Midbrain (tissue), 1 donor: Measurements from ENCODE around the gene WDR87.

Source experiments
- DNase-seq: peaks from one replicate; lab custom pipeline; 2025; lab: John Stamatoyannopoulos, UW

WDR87 gene

GRCh38 chr19:37905946-37906868, at the start of gene WDR87:
Gene WDR87, minus strand, starts transcription at chr19:37906594. Its CDS starts 8,355 bp downstream, at chr19:37898239.
- DNase-seq: peak; percentile 17

GRCh38 chr19:37955986-37956385, 49.6 kb upstream of the WDR87 start:
- no peak for DNase-seq

GRCh38 chr19:37954421-37954874, 48.1 kb upstream of the WDR87 start:
- no peak for DNase-seq

GRCh38 chr19:37953918-37954303, 47.5 kb upstream of the WDR87 start:
- no peak for DNase-seq

- DNase-seq: no peak
Observed at GRCh38 chr19:37953171-37953917, 47.0 kb upstream of the WDR87 start.

- DNase-seq: no peak
Observed at GRCh38 chr19:37951816-37952210, 45.4 kb upstream of the WDR87 start.

GRCh38 chr19:37950471-37951175, 44.2 kb upstream of the WDR87 start:
- DNase-seq: no peak

- DNase-seq: no peak
Observed at GRCh38 chr19:37948362-37948761, 42.0 kb upstream of the WDR87 start.

GRCh38 chr19:37947778-37948177, 41.4 kb upstream of the WDR87 start:
- no peak for DNase-seq

- no peak for DNase-seq
Observed at GRCh38 chr19:37946132-37946531, 39.7 kb upstream of the WDR87 start.

- no peak for DNase-seq
Observed at GRCh38 chr19:37943480-37943879, 37.1 kb upstream of the WDR87 start.

- no peak for DNase-seq
Observed at GRCh38 chr19:37942516-37942902, 36.1 kb upstream of the WDR87 start.

- DNase-seq: no peak
Observed at GRCh38 chr19:37941782-37942515, 35.6 kb upstream of the WDR87 start.

- DNase-seq: no peak
Observed at GRCh38 chr19:37938353-37938752, 32.0 kb upstream of the WDR87 start.

- DNase-seq: no peak
Observed at GRCh38 chr19:37936886-37937285, 30.5 kb upstream of the WDR87 start.

- no peak for DNase-seq
Observed at GRCh38 chr19:37936166-37936565, 29.8 kb upstream of the WDR87 start.

GRCh38 chr19:37935341-37935740, 28.9 kb upstream of the WDR87 start:
- DNase-seq: no peak

- no peak for DNase-seq
Observed at GRCh38 chr19:37933937-37934358, 27.6 kb upstream of the WDR87 start.

- DNase-seq: no peak
Observed at GRCh38 chr19:37932985-37933936, 26.9 kb upstream of the WDR87 start.

- DNase-seq: no peak
Observed at GRCh38 chr19:37931881-37932655, 25.7 kb upstream of the WDR87 start.
